Cardiac muscle cell (in vitro differentiated cells and primary cell): ENCODE results near the gene RCSD1. TPM values are rescaled to one million over a fixed set of nuclear protein-coding genes. Genes with fewer than 3 reads are reported as not detected.

ENCODE experiments used
- DNase-seq, 2 donors: peaks; one replicate each; pipeline versions ENCODE4 v3.0.0 to v3.0.0-alpha.2; 2010 to 2017; ENCODE audit warnings: low read depth in 1 of 2, low spot score in 1 of 2
- H3K27ac ChIP-seq: fragments of 200-600 bp; sonication (generic); 2 replicates; pipeline ENCODE4 v1.5.1; 2016
- H3K27me3 ChIP-seq: fragments of 200-600 bp; sonication (generic); 2 replicates; pipeline ENCODE4 v1.6.0; 2016; ENCODE audit warnings: control low read depth
- H3K36me3 ChIP-seq: fragments of 200-600 bp; sonication (generic); 2 replicates; pipeline ENCODE4 v1.5.1; 2016; ENCODE audit warnings: control low read depth
- H3K4me1 ChIP-seq: fragments of 200-600 bp; sonication (generic); 2 replicates; pipeline ENCODE4 v1.8.1; 2017; ENCODE audit warnings: low read depth, mild to moderate bottlenecking, mixed run types
- H3K4me3 ChIP-seq: fragments of 200-600 bp; sonication (generic); 2 replicates; pipeline ENCODE4 v1.5.1; 2016; ENCODE audit warnings: mild to moderate bottlenecking
- H3K9me3 ChIP-seq: fragments of 200-600 bp; sonication (generic); 2 replicates; pipeline ENCODE4 v1.5.1; 2017; ENCODE audit warnings: low read depth, mild to moderate bottlenecking, control low read depth
- CTCF ChIP-seq: IDR thresholded peaks from 2 replicates; pipeline ENCODE4 v1.5.1; 2012; ENCODE audit warnings: low read depth, mild to moderate bottlenecking, low read length
- polyA plus RNA-seq: library from polyadenylated mRNA; unstranded; fragments of >200 nt; fragmentation: Nextera tagmentation; extraction: Ambion mirVana; gene quantifications from 2 replicates; pipeline ENCODE4 v1.2.1, GENCODE V29; 2016
- total RNA-seq: library from RNA; depleted of rRNA; stranded (reverse); fragments of >200 nt; gene quantifications from 2 replicates; pipeline ENCODE4 v1.2.3, GENCODE V29; 2016

Gene RCSD1
- total and polyA plus RNA-seq, 2 experiments from 2014 or later, result 77.3 to 317 TPM

DNA sequence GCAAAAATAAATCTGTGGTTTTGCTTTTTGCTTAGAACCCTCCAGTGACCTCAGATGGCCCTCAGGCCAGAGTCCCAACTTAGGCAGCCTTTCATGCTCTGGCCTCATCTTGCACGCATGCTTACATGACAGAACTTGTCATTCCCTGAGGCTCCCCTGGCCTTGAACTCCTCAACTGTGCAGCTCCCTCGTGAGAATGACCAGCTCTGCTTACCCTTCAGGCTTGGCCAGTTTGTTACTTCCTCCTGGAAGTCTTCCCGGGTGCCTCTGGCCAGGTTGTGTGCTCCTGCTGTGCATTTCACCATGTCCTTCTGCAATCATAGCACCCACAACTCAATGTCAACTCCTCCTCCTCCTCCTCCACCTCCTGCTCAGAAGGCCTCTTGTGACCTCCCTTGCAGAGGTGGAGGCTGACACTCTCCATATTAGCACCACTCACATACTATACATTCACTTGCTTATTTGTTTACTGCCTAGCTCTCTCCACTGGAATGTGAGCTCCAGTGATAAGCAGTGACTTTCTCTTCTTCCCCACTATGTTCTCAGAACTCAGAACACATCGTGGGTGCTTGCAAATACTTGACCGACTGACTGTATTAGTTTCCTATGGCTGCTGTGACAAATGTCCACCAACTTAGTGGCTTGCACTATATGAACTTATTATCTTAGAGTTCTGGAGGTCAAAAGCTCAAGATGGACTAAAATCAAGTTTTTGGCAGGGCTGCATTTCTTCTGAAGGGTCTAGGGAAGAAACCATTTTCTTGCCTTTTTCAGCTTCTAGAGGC is 41.9 kb downstream of the RCSD1 start:
- H3K4me3 ChIP-seq, result no peak overlapping the region
- peak overlapping the region; percentile 96 for H3K27ac ChIP-seq
- no peak for DNase-seq
- TF ChIP-seq CTCF, result no peak
- H3K4me1 ChIP-seq, result peaks cover 48% of the 10 kb centered on the region
- H3K27me3 ChIP-seq, result no peaks in the 10 kb centered on the region
- H3K36me3 ChIP-seq, result peaks cover 8% of the 10 kb centered on the region
- no peaks in the 10 kb centered on the region for H3K9me3 ChIP-seq

GRCh38 chr1:167672831-167673230 is 42.8 kb downstream of the RCSD1 start:
- Histone ChIP-seq H3K4me1 (peaks cover 51% of the 10 kb centered on the region), H3K27ac (peak overlapping the region; percentile 96), H3K27me3 (no peaks in the 10 kb centered on the region), H3K4me3 (no peak overlapping the region), H3K36me3 (peaks cover 8% of the 10 kb centered on the region), H3K9me3 (no peaks in the 10 kb centered on the region)
- no peak for TF ChIP-seq CTCF
- DNase-seq, result no peak

DNA sequence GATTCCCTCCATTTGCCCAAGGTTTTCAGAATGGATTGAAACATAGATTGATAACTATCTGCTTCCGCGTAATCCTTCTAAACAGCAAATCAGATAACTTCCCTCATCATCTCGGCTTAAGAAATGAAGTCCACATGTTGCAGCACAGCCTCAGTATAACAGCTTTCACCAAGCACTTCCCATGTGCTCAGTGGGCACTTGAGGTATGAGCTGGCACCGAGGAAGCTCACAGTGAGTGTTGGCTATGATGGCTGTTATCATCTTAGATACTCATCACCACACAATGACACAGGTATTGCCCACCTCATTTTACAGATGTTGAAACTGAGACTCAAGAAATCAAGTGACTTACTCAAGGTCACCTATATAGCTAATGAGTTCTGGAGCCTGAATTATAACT is 43.2 kb downstream of the RCSD1 start:
- Histone ChIP-seq H3K4me3 (no peak overlapping the region), H3K36me3 (peaks cover 8% of the 10 kb centered on the region), H3K4me1 (peaks cover 53% of the 10 kb centered on the region), H3K27ac (peak overlapping the region; percentile 96), H3K9me3 (no peaks in the 10 kb centered on the region), H3K27me3 (no peaks in the 10 kb centered on the region)
- DNase-seq, result no peak
- TF ChIP-seq CTCF, result no peak

GRCh38 chr1:167674156-167674555 is 44.1 kb downstream of the RCSD1 start:
- DNase-seq, result no peak
- H3K4me3 ChIP-seq, result no peak overlapping the region
- no peak for TF ChIP-seq CTCF

GRCh38 chr1:167675440-167675839 is 45.4 kb downstream of the RCSD1 start:
- TF ChIP-seq CTCF, result no peak
- H3K36me3 ChIP-seq, result peaks cover 8% of the 10 kb centered on the region
- H3K9me3 ChIP-seq, result no peaks in the 10 kb centered on the region

More at GRCh38 chr1:167674156-167674555, 44.1 kb downstream of the RCSD1 start:
- H3K9me3 ChIP-seq, result no peaks in the 10 kb centered on the region
- peaks cover 53% of the 10 kb centered on the region for H3K4me1 ChIP-seq
- H3K36me3 ChIP-seq, result peaks cover 8% of the 10 kb centered on the region
- H3K27ac ChIP-seq, result no peak overlapping the region
- no peaks in the 10 kb centered on the region for H3K27me3 ChIP-seq

More at GRCh38 chr1:167675440-167675839, 45.4 kb downstream of the RCSD1 start:
- Histone ChIP-seq H3K27me3 (no peaks in the 10 kb centered on the region), H3K4me3 (no peak overlapping the region), H3K4me1 (peaks cover 54% of the 10 kb centered on the region), H3K27ac (no peak overlapping the region)
- DNase-seq, result no peak
